K562 (cell line): ENCODE data around the gene SIRT2. TPM values are rescaled to one million over a fixed set of nuclear protein-coding genes. Genes with fewer than 3 reads are reported as not detected.

Source experiments
- ATAC-seq: fragments of 200-7000 bp; cut with Tn5 transposase; 3 replicates; pipeline ENCODE4 v1.9.1; 2020; ENCODE audit warnings: moderate library complexity
- BruUV-seq: library from RNA; stranded (reverse); fragments of 400-500 nt; replicated peaks from 2 replicates; lab custom pipeline; 2021; lab: Mats Ljungman, UMichigan
- CTCF ChIA-PET: fragments of 300-600 bp; formaldehyde crosslinking; extraction: SDS; loops from one replicate; lab custom pipeline; 2021; ENCODE audit warnings: low intra/inter-chr PET ratio; lab: Yijun Ruan, JAX
- POLR2A ChIA-PET: fragments of 300-600, 350-650 bp; sonication (Branson Sonifier 250); formaldehyde crosslinking; extraction: SDS; loops from one replicate; lab custom pipeline; 2021; ENCODE audit warnings: antibody characterized with exemption, inconsistent platforms; lab: Yijun Ruan, JAX
- DNase-seq, 4 experiments: peaks; one replicate each; pipeline versions ENCODE4 v3.0.0 to v3.0.0-alpha.2; 2011 to 2018; ENCODE audit warnings: low spot score in 3 of 4, mixed read lengths in 3 of 4; ENCODE audit errors: extremely low read depth in 1 of 4
- FAIRE-seq: peaks from 2 replicates; lab custom pipeline; 2011; peaks lifted over from hg19 to GRCh38; lab: Jason Lieb, UNC
- H2AFZ ChIP-seq: 2 replicates; pipeline ENCODE4 v1.6.0; 2011; ENCODE audit warnings: low read depth, low read length, control low read depth, inconsistent platforms
- H3K27ac ChIP-seq: fragments of 200-600 bp; 3 replicates; pipeline ENCODE4 v1.8.0; 2011; ENCODE audit warnings: low read depth, mild to moderate bottlenecking, control low read depth, inconsistent platforms, low read length, moderate library complexity, mixed read lengths; ENCODE audit errors: extremely low read depth
- H3K27me3 ChIP-seq, 2 experiments: fragments of 300-600 bp in 1 of 2; 2 replicates in 1 of 2; 3 replicates in 1 of 2; pipeline versions ENCODE4 v1.6.0 to v1.8.0; 2011; ENCODE audit warnings: inconsistent platforms in 2 of 2, low read length in 2 of 2, mild to moderate bottlenecking in 1 of 2, mixed read lengths in 1 of 2, moderate library complexity in 1 of 2; ENCODE audit not compliant: control insufficient read depth in 2 of 2, insufficient read depth in 2 of 2
- H3K36me3 ChIP-seq: fragments of 300-600 bp; 3 replicates; pipeline ENCODE4 v1.8.0; 2011; ENCODE audit warnings: mild to moderate bottlenecking, low read length, inconsistent platforms; ENCODE audit not compliant: control insufficient read depth, insufficient read depth
- H3K4me1 ChIP-seq, 2 experiments: fragments of 200-600 bp in 1 of 2; replicated peaks in 1 of 2; 2 replicates in 1 of 2; 3 replicates in 1 of 2; pipeline versions ENCODE4 v1.5.1 to v1.8.0; 2011; ENCODE audit warnings: inconsistent platforms in 2 of 2, low read length in 2 of 2, mild to moderate bottlenecking in 1 of 2, mixed read lengths in 1 of 2, moderate library complexity in 1 of 2; ENCODE audit not compliant: control insufficient read depth in 2 of 2, insufficient read depth in 2 of 2
- H3K4me2 ChIP-seq: 2 replicates; pipeline ENCODE4 v1.6.1; 2011; ENCODE audit warnings: low read length, control low read depth, inconsistent platforms, mixed read lengths; ENCODE audit not compliant: insufficient read depth
- H3K4me3 ChIP-seq: fragments of 200-600 bp; sonication (generic), shearing (Covaris generic); 2 replicates; pipeline ENCODE4 v1.5.1; 2016; ENCODE audit warnings: control low read depth, inconsistent platforms
- H3K79me2 ChIP-seq: fragments of 200-600 bp; 3 replicates; pipeline ENCODE4 v1.8.0; 2011; ENCODE audit warnings: low read length, inconsistent platforms; ENCODE audit not compliant: control insufficient read depth, insufficient read depth
- H3K9ac ChIP-seq, 2 experiments: 2 replicates each; pipeline versions ENCODE4 v1.6.0 to v1.6.1; 2011; ENCODE audit warnings: low read depth in 2 of 2, low read length in 2 of 2, control low read depth in 1 of 2, inconsistent platforms in 1 of 2, mild to moderate bottlenecking in 1 of 2, mixed read lengths in 1 of 2; ENCODE audit not compliant: insufficient read depth in 1 of 2
- H3K9me1 ChIP-seq: one replicate; pipeline ENCODE4 v1.6.0; 2011; ENCODE audit warnings: inconsistent platforms, mild to moderate bottlenecking, low read length, moderate library complexity; ENCODE audit not compliant: control insufficient read depth, insufficient read depth
- H3K9me3 ChIP-seq: replicated peaks from 2 replicates; pipeline ENCODE4 v1.5.1; 2011; ENCODE audit warnings: low read depth, low read length, inconsistent platforms; ENCODE audit not compliant: control insufficient read depth, insufficient read depth
- H4K20me1 ChIP-seq: replicated peaks from 2 replicates; pipeline ENCODE4 v1.6.1; 2011; ENCODE audit warnings: low read length, inconsistent platforms, mixed read lengths; ENCODE audit not compliant: control insufficient read depth, insufficient read depth
- FOXA1 ChIP-seq: fragments of 450-650 bp; IDR thresholded peaks from 2 replicates; pipeline ENCODE4 v1.6.1; 2016; ENCODE audit warnings: mild to moderate bottlenecking, borderline replicate concordance
- GABPA ChIP-seq: fragments of 200-800 bp; sonication (Bioruptor generic); conservative IDR thresholded peaks from 2 replicates; pipeline ENCODE4 v1.6.1; 2016; ENCODE audit warnings: low read depth, missing genetic modification characterization, missing compliant biosample characterization
- GATAD2A ChIP-seq: fragments of 450-650 bp; IDR thresholded peaks from 2 replicates; pipeline ENCODE4 v1.6.1; 2017
- GTF2E2 ChIP-seq: fragments of 200-800 bp; sonication (Bioruptor generic); IDR thresholded peaks from 2 replicates; pipeline ENCODE4 v1.6.1; 2016; ENCODE audit warnings: missing genetic modification characterization, missing compliant biosample characterization
- HIVEP1 ChIP-seq: fragments of 250-450 bp; sonication (Bioruptor Pico); IDR thresholded peaks from 2 replicates; pipeline ENCODE4 v1.4.0; 2020; ENCODE audit warnings: mild to moderate bottlenecking
- MITF ChIP-seq: IDR thresholded peaks from 2 replicates; pipeline ENCODE4 v1.6.1; 2014; ENCODE audit warnings: antibody characterized with exemption
- NCOA1 ChIP-seq: fragments of 450-650 bp; IDR thresholded peaks from 2 replicates; pipeline ENCODE4 v1.6.1; 2016; ENCODE audit warnings: low read depth
- POLR2AphosphoS5 ChIP-seq: IDR thresholded peaks from 2 replicates; pipeline ENCODE4 v1.6.1; 2011; ENCODE audit warnings: mild to moderate bottlenecking, low read depth, low read length, moderate library complexity; ENCODE audit not compliant: control insufficient read depth, insufficient read depth
- POLR2B ChIP-seq: fragments of 450-650 bp; IDR thresholded peaks from 2 replicates; pipeline ENCODE4 v1.6.1; 2018; ENCODE audit warnings: low read depth; ENCODE audit not compliant: partially characterized antibody
- RBM25 ChIP-seq: fragments of 200-400 bp; formaldehyde crosslinking; IDR thresholded peaks from 2 replicates; pipeline ENCODE4 v1.6.1; 2018; ENCODE audit warnings: low read length, low read depth, moderate library complexity; ENCODE audit not compliant: severe bottlenecking
- ZNF224 ChIP-seq: sonication (generic); formaldehyde crosslinking; IDR thresholded peaks from 2 replicates; pipeline ENCODE4 v1.8.0; 2022; ENCODE audit warnings: mild to moderate bottlenecking, missing genetic modification reagents
- ZNF3 ChIP-seq: fragments of 250-450 bp; sonication (Bioruptor Pico); IDR thresholded peaks from 2 replicates; pipeline ENCODE4 v1.5.0; 2021; ENCODE audit warnings: mild to moderate bottlenecking, moderate library complexity
- ZNF780A ChIP-seq: fragments of 250-450 bp; sonication (Bioruptor Pico); IDR thresholded peaks from 2 replicates; pipeline ENCODE4 v1.5.0; 2021; ENCODE audit warnings: mild to moderate bottlenecking
- WGBS: fragments of 100-300 bp; shearing (Covaris generic); methylation state at CpG from one replicate; pipeline ENCODE4 v1.1.6; 2016; ENCODE audit warnings: low coverage, mixed read lengths; ENCODE audit not compliant: insufficient coverage; ENCODE audit errors: missing lambda C conversion rate; 5-methylcytosine and 5-hydroxymethylcytosine counted together
- in situ Hi-C: fragments of 300-500 bp; cut with MboI; formaldehyde crosslinking; loops from 4 replicates; pipeline ENCODE4 v1.15.0; 2018; ENCODE audit warnings: inconsistent platforms, mixed read lengths
- intact Hi-C: fragments of 100-400 bp; cut with micrococcal nuclease; formaldehyde crosslinking; loops from 2 replicates; pipeline ENCODE4 v1.14.2; 2022
- polyA plus RNA-seq, 8 experiments: library from polyadenylated mRNA; depleted of rRNA in 4 of 8; stranded (reverse) in 5 of 8; unstranded in 3 of 8; fragments of >200 nt; fragmentation: Nextera tagmentation in 2 of 8; fragmentation: Illumina TruSeq in 1 of 8; extraction: Ambion mirVana in 2 of 8; extraction: Trizol in 1 of 8; gene quantifications; 2 replicates each; pipeline versions ENCODE4 v1.2.1 to v1.2.3, GENCODE V29; 2011 to 2014; ENCODE audit warnings: inconsistent platforms in 1 of 8, missing spikeins in 1 of 8
- total RNA-seq, 7 experiments: library from RNA; depleted of rRNA in 6 of 7; stranded (reverse); fragments of >200 nt in 6 of 7; fragmentation: Illumina TruSeq in 2 of 7; extraction: Trizol in 2 of 7; gene quantifications; 2 replicates each; pipeline versions ENCODE4 v1.2.1 to v1.2.3, GENCODE V29; 2011 to 2021; ENCODE audit warnings: low replicate concordance in 1 of 7
- TF ChIP-seq, protein P1 (sequence below): sonication (generic); formaldehyde crosslinking; IDR thresholded peaks from 2 replicates; pipeline ENCODE4 v1.8.0; 2023; ENCODE audit warnings: mild to moderate bottlenecking, missing genetic modification reagents
- TF ChIP-seq, protein P2 (sequence below): sonication (generic); formaldehyde crosslinking; IDR thresholded peaks from 2 replicates; pipeline ENCODE4 v1.8.1; 2023; ENCODE audit warnings: mild to moderate bottlenecking, missing genetic modification reagents

SIRT2 gene
- total and polyA plus RNA-seq, 9 of the 15 experiments (the other 6 are each of a cell fraction or from before 2014, with no cell fraction given), result 2.3 to 35.2 (median 22.9) TPM

- H3K9me1 ChIP-seq, result no peaks in the 10 kb centered on the region
- in situ Hi-C loops (no loop called here), intact Hi-C loops (no loop called here)
- no peak for ATAC-seq
- peaks cover 0 to 14% of the 10 kb centered on the region in 2 experiments; a peak in 4 of 5 replicates for H3K4me1 ChIP-seq
- FAIRE-seq, result peak; percentile 37
- no peak overlapping the region for H2AFZ ChIP-seq
- H3K4me2 ChIP-seq, result no peak overlapping the region
- ChIA-PET CTCF (no interaction called here), POLR2A (interaction anchor here (0.7 to 4.7 kb wide), 7 partner anchors 8 to 198 kb away, joined by 3 to 58 read pairs (median 4); partner anchors contain the start of genes ECH1 and HNRNPL)
- DNase-seq, result peak in 1 of 4 experiments; percentile 1
- no peaks in the 10 kb centered on the region for H3K27me3 ChIP-seq
- 92% methylated on average over 11 of the region's 12 CpGs for WGBS
- H3K79me2 ChIP-seq, result peaks cover 53% of the 10 kb centered on the region
- no peak overlapping the region for H3K4me3 ChIP-seq
- H3K36me3 ChIP-seq, result peaks cover 99% of the 10 kb centered on the region
- no peak overlapping the region for H3K9ac ChIP-seq
- H3K27ac ChIP-seq, result no peak overlapping the region
- H4K20me1 ChIP-seq, result peaks cover 30% of the 10 kb centered on the region
- no peaks in the 10 kb centered on the region for H3K9me3 ChIP-seq
- no TSS peak for BruUV-seq
- no peak for TF ChIP-seq HIVEP1
- peak; percentile 9 for TF ChIP-seq POLR2B
- peak; percentile 17; the same call in 1 of the 2 replicates for TF ChIP-seq POLR2AphosphoS5
- TF ChIP-seq ZNF780A (CRISPR knock-in tag), result no peak
- no peak for TF ChIP-seq FOXA1
- TF ChIP-seq, protein P1, sequence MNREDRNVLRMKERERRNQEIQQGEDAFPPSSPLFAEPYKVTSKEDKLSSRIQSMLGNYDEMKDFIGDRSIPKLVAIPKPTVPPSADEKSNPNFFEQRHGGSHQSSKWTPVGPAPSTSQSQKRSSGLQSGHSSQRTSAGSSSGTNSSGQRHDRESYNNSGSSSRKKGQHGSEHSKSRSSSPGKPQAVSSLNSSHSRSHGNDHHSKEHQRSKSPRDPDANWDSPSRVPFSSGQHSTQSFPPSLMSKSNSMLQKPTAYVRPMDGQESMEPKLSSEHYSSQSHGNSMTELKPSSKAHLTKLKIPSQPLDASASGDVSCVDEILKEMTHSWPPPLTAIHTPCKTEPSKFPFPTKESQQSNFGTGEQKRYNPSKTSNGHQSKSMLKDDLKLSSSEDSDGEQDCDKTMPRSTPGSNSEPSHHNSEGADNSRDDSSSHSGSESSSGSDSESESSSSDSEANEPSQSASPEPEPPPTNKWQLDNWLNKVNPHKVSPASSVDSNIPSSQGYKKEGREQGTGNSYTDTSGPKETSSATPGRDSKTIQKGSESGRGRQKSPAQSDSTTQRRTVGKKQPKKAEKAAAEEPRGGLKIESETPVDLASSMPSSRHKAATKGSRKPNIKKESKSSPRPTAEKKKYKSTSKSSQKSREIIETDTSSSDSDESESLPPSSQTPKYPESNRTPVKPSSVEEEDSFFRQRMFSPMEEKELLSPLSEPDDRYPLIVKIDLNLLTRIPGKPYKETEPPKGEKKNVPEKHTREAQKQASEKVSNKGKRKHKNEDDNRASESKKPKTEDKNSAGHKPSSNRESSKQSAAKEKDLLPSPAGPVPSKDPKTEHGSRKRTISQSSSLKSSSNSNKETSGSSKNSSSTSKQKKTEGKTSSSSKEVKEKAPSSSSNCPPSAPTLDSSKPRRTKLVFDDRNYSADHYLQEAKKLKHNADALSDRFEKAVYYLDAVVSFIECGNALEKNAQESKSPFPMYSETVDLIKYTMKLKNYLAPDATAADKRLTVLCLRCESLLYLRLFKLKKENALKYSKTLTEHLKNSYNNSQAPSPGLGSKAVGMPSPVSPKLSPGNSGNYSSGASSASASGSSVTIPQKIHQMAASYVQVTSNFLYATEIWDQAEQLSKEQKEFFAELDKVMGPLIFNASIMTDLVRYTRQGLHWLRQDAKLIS (CRISPR knock-in tag), result 0 out of 2 replicates have a peak, but pooled peaks have one; percentile 16
- no peak for TF ChIP-seq GATAD2A
- TF ChIP-seq ZNF3 (CRISPR knock-in tag), result no peak
- TF ChIP-seq NCOA1, result no peak
- TF ChIP-seq, protein P2, sequence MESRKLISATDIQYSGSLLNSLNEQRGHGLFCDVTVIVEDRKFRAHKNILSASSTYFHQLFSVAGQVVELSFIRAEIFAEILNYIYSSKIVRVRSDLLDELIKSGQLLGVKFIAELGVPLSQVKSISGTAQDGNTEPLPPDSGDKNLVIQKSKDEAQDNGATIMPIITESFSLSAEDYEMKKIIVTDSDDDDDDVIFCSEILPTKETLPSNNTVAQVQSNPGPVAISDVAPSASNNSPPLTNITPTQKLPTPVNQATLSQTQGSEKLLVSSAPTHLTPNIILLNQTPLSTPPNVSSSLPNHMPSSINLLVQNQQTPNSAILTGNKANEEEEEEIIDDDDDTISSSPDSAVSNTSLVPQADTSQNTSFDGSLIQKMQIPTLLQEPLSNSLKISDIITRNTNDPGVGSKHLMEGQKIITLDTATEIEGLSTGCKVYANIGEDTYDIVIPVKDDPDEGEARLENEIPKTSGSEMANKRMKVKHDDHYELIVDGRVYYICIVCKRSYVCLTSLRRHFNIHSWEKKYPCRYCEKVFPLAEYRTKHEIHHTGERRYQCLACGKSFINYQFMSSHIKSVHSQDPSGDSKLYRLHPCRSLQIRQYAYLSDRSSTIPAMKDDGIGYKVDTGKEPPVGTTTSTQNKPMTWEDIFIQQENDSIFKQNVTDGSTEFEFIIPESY, result peak; percentile 57; the same call in 1 of the 2 replicates
- TF ChIP-seq RBM25, result peak; percentile 54
- no peak for TF ChIP-seq ZNF224
- TF ChIP-seq MITF, result no peak
- no peak for TF ChIP-seq GTF2E2
- TF ChIP-seq GABPA, result no peak
Measured at GRCh38 chr19:38841180-38841766, 58.1 kb downstream of the SIRT2 start.
